ENCODE measurements around the gene PRKCB.

GRCh38 chr16:23930791-23931190 is 95.0 kb downstream of the PRKCB start:
- no peak for TF ChIP-seq POLR2AphosphoS5 (IDR thresholded peaks at IDR 0.05; ENCODE audit: low read depth, low read length)
- TF ChIP-seq, protein P1, sequence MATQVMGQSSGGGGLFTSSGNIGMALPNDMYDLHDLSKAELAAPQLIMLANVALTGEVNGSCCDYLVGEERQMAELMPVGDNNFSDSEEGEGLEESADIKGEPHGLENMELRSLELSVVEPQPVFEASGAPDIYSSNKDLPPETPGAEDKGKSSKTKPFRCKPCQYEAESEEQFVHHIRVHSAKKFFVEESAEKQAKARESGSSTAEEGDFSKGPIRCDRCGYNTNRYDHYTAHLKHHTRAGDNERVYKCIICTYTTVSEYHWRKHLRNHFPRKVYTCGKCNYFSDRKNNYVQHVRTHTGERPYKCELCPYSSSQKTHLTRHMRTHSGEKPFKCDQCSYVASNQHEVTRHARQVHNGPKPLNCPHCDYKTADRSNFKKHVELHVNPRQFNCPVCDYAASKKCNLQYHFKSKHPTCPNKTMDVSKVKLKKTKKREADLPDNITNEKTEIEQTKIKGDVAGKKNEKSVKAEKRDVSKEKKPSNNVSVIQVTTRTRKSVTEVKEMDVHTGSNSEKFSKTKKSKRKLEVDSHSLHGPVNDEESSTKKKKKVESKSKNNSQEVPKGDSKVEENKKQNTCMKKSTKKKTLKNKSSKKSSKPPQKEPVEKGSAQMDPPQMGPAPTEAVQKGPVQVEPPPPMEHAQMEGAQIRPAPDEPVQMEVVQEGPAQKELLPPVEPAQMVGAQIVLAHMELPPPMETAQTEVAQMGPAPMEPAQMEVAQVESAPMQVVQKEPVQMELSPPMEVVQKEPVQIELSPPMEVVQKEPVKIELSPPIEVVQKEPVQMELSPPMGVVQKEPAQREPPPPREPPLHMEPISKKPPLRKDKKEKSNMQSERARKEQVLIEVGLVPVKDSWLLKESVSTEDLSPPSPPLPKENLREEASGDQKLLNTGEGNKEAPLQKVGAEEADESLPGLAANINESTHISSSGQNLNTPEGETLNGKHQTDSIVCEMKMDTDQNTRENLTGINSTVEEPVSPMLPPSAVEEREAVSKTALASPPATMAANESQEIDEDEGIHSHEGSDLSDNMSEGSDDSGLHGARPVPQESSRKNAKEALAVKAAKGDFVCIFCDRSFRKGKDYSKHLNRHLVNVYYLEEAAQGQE (IDR thresholded peaks at IDR 0.05; ENCODE audit: insufficient read depth in 1 of 2, low read depth in 2 of 2, low read length in 2 of 2) = no peak
- TF ChIP-seq SIN3A (IDR thresholded peaks at IDR 0.05; ENCODE audit: borderline replicate concordance, insufficient read depth, low read length) = no peak
- no peak for TF ChIP-seq TAF1 (IDR thresholded peaks at IDR 0.05; ENCODE audit: borderline replicate concordance, insufficient read depth, low read length)

Measured in PFSK-1 (cell line).